Suppressor macrophage treated with lipopolysaccharide for 1 hour (primary cell): ENCODE results near the gene CITED4.

ENCODE experiments used
- DNase-seq, 3 donors: peaks; one replicate each; pipeline ENCODE4 v3.0.0-alpha.2; 2020 to 2022

The CITED4 gene

DNA sequence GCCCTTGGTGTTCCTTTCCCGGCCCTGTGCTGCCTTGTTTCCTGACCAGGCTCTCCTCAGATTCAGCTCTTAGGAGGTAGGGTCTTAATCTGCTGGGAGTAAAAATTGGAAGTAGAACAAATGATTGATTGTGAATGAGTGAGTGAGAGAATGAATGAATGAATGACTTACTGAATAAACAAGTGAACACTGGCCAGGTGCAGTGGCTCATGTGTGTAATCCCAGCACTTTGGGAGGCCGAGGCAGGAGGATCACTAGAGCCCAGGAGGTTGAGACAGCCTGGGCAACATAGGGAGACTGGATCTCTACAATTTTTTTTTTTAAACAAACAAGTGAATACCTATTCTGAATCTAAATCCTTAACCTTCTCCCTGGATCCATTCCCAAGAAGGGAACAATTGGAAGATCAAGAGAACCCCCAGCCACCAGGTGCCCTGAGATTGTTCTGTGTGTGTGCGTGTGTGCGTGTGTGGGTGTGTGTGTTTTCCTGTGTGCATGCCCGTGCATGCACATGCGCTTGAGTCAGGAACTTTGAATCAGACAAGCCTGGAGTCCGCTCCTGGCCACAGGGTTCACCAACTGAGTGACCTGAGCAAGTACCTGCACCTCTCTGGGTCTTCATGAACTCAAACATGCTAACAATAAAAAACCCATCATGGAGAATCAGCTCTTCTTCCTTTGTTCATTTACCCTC is 24.3 kb upstream of the CITED4 start:
- peak in 1 of 3 donors; percentile 34 for DNase-seq

DNA sequence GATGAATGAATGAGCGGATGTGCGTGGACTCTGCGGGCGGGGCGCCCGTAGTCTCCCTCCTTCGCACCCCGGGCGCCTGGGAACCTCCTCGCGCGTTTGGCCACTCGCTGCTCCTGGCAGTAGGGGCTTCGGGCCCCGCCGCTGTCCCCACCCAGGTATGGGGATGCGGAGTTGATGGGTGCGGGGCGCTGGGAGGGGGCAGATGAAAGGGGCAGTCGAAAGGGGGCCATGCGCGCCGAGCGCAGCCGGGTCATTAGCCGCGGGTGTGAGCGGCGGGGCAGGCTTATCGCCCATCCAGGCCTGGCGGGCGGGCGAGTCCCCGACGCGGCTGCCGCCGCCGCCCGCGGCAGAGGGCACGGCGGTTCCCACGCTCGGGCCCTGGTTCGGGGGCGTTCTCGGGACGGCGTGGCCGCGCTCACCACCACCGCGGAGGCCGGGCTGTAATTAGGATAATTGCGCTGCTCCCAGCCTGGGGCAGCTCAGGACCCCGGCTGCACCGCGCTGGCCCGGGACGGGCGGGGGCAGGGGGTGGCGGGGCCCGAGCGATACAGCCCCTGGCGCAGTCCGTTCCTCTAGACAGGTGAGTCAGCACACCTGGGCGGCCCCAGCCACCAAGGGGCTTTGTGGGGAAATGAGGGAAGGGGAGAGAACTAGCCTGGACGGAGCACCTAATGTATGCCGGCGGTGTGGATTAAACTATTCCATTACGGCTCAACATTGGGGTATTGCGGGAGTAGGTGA is 22.1 kb upstream of the CITED4 start:
- DNase-seq = peak in 1 of 3 donors; percentile 31

DNA sequence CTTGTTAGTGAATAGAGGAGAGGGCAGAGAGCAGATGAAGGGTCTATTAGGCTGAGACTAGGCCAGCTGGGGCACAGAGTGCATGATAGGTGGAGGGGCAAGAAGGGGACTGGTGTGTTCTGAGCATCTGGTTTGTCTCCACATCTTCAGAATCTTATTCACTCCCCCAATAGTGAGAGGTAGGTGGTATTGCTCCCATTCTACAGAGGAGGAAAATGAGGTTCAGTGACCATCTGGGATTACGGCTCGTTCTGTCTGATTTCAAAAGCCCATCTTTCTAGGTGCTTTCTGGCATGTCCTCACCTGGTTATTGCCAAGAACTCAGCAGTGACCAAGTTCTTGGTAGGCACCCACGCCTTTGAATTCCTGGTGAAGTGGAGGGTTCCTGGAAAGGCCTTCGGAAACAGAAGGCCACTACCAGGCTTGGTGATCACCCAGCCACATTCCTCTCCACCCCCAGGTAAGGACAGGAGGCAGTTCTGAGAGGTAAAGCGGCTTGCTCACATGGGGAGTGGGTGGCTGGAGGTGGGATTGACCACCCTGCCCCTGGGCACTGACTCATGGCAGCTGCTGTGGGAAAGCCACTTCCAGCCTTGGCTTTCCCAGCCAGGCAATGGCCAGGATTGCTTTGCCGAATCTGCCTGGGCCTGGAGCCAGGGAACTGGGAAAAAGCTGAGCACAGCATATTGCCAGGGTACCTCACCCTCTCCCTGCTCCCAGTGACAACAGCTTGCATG is 18.8 kb upstream of the CITED4 start:
- no peak for DNase-seq

DNA sequence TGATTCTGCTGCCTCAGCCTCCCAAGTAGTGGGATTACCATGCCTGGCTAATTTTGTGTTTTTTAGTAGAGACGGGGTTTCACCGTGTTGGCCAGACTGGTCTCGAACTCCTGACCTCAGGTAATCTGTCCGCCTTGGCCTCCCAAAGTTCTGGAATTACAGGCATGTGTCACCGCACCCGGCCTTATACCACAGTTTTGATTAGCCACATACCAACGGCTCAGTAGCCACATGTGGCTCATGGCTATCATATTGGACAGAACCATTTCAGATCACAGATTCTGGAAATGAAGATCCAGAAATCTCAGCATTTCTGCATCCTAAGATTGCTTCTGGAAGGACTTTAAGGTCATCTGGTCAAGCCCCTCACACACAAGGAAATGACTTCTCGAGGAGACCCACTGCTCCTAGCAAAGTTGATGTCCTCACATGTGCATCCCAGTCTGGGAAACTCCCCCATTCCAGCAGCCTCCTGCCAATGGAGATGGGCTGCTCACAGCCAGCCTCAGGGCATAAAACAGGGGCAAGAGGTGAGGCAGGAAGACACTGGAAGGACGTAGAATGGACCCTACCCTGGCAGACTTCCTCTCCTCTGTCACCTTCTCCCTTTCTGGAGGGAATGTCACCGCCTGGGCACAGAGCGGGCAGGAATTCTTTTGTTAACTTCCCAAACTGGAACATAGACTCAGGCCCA is 17.5 kb upstream of the CITED4 start:
- DNase-seq = no peak

DNA sequence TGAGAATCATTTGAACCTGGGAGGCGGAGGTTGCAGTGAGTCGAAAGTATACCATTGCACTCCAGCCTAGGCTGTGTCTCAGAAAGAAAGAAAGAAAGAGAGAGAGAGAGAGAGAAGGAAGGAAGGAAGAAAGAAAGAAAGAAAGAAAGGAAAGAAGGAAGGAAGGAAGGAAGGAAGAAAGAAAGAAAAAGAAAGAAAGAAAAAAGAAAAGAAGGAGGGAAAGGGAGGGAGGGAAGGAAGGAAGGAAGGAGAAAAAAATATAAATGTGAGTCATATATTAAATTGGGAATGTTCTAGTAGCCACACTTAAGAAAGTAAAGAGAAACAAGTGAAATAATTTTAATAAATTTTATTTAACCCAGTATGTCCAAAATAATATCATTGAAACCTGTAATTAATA is 16.7 kb upstream of the CITED4 start:
- no peak for DNase-seq

DNA sequence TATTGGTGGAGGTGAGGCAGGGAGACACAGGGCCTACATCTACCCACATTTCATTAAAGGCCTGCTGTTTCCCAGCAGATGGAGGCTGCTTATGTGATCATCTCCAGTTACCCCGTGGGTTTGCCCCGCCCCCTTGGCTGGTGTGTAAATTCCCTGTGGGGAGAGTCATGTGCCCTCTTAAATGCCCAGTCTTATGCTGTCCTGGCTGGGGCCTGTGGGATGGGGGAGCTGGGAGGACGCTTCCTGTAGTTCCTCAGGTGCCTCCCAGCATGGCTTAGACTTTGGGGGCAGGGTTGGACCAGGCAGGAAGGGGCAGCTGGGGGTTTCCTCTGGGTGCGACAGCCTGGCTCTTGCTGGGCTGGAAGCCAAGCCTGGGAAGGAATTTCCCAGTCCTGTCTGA is 15.5 kb upstream of the CITED4 start:
- peak; percentile 93 to 97 (median 97) for DNase-seq

DNA sequence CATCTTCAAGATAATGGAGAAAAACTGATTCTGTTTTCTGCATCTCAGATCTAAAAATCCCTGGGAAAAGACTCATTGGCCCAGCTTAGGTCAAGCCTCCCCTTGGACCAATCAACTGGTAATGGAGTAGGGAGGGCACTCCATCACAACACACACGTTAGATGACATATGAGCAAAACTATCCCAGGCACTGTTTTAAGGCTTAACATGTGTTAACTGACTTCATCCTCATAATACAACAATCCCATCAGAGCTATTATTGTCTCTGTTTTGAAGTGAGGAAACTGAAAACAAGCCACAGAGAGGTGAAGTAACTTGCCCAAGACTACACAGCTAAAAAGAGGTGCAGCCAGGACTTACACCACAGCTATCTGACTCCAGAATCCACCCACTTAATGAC is 14.7 kb upstream of the CITED4 start:
- peak in 1 of 3 donors; percentile 25 for DNase-seq

DNA sequence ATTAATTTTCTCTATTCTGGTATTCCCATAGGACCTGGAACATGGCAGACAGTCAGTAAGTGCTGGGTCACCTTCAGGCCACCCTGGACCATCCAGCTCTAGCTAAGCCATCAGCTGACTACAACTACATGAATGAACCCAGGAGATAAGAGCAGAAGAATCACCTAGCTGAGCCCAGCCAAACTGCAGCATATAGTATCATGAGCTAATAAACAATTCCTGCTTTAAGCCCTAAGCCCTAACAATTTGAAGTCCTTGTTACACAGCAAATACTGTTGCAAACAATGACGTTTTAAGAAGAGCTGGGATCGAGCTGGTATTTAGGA is 14.2 kb upstream of the CITED4 start:
- no peak for DNase-seq

DNA sequence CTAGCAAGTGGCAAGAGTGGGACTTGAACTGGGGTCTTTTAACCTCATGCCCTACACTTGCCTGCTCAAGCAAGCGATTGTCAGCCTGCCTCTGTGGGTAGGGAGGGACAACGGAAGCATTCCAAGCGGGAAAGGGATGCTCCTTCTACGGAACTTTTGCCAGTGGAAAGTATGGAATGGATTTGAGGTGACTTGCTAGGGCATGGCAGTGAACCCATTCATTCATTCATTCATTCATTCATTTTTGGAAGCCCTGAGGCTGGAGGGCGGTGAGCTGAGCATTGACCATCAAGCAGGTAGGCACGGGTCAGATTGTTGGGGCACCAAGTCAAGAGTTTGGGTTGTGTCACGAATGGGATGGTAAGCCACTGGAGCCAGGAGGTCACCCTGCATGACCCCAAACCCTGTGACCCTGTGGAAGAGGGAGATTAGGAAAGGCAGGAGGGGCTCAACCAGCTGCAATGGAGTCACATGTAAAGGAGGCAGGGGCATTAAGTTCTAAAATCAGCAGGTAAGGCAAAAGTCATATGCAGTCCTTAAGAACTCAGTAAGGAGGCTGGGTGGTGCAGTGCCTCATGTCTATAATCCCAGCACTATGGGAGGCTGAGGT is 11.8 kb upstream of the CITED4 start:
- no peak for DNase-seq

DNA sequence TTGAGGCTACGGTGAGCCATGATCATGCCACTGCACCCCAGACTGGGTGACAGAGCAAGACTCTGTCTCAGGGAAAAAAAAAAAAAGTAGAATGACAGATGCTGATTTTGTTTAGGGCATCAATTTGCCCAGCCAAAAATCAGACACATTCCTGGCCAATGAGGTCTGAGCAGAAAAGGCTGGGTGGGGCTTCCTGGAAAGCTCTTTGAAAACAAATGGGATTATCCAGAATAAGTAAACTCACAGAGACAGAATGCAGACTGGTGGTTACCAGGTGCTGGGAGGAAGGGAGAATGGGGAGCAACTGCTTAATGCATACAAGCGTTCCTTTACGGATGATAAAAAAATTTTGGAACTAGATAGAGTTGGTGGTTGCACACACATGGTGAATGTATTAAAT is 10.1 kb upstream of the CITED4 start:
- DNase-seq = no peak

DNA sequence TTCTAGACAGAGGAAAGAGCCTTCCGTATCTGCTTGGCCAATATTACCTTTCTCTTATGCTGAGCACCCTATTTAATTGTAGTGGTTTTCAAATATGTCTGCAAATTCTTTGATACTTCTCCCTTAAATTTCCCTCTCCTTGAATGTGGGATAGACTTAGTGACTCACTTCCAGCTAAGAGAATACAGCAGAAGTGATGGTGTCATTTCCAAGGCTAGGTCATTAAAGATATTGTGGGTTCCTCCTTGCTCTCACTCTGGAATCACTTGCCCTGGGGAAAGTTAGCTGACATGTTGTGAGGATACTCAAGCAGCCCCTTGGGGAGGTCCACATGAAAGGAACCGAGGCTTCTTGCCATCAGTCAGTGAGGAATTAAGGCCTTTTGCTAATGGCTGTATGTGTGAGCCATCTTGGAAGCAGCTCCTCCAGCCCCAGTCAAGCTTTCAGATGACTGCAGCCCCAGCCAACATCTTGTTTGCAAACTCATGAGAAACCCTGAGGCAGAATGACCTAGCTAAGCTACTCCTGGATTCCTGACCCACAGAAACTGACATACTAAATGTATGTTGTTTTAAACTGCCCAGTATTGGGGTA is 8.1 kb upstream of the CITED4 start:
- peak; percentile 66 to 85 (median 75) for DNase-seq

DNA sequence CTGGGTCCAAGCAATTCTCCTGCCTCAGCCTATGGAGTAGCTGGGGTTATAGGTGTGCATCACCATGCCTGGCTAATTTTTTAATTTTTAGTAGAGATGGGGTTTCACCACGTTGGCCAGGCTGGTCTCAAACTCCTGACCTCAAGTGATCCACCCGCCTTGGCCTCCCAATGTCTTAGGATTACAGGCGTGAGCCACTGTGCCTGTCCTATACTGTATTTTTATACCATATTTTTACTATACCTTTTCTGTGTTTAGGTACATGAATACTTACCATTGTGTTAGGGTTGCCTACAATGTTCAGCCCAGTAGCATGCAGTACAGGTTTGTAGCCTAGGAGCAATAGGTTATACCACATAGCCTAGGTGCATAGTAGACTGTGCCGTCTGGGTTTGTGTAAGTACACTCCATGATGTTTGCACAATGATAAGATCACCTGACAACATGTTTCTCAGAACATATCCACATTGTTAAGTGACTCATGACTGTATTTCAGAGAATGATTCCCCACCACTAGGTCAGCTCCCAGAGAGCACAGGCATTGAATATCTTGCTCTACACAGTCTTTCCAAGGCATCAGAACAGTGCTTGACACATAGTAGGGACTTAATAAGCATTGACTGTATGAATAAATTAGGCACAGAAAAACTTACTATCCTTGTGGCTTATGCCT is 6.0 kb upstream of the CITED4 start:
- peak in 1 of 3 donors; percentile 65 for DNase-seq

DNA sequence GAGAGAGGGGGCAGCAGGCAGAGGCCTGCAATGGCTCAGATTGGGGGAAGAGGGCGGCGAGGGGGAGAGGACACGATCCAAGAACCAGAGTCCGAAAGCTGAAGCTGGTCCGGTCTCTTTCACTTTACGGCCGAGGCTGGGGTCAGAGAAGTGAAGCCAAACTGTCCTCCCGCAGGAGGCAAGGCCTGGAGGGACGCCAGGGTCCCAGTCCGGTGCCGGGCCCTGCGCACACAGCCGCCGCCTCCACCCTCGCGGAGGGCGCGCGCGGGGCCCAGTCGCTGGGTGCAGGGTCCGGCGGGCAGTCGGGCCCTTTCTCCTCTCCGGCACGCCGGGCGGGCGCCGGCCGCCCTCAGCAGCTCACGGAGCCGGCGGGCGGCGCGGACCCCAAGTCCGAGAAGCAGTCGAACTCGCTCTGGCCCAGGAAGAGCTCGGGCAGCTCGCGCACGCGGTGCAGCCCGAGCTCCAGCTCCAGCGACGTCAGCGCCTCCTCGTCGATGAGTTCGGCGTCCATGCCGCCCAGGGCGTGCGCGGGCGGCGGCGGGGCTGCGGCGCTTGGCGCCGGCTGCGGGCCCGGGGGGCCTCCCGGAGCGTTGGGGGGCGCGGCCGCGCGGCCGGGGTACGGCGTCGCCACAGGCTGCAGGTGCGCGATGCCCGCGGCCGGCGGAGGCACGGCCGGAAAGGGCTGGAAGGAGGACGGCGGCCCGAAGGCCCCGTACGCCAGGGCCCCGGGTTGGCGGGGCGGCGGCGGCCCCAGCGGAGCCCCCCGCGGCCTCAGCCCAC is 749 bp downstream of the CITED4 start:
- DNase-seq = peak; percentile 57 to 72 (median 58)

DNA sequence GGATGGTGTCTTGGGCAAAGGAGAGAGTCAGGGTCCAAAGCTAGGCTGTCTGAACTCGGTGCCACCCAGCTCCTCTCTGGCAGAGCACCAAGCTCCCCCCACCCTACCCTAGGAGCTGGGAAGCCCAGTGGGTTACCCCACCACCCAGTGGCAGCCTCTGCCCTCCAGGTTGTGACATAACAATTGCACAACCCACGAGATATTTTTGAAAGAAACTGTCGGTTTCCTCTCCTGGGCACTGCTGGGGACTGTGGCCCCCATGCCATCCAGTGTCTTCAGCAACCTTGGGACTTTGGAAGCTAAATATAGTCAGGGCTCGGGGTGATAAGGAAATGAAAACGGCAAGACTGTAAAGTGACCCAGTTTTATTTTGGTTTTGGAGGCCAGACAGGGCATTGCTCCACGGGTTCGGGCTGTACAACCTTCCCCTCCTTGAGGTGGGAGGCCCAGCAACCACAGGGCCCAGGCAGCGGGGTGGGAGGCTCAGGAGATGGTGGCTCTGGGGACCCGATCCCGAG is 1.4 kb downstream of the CITED4 start:
- DNase-seq = peak; percentile 62 to 69 (median 69)

DNA sequence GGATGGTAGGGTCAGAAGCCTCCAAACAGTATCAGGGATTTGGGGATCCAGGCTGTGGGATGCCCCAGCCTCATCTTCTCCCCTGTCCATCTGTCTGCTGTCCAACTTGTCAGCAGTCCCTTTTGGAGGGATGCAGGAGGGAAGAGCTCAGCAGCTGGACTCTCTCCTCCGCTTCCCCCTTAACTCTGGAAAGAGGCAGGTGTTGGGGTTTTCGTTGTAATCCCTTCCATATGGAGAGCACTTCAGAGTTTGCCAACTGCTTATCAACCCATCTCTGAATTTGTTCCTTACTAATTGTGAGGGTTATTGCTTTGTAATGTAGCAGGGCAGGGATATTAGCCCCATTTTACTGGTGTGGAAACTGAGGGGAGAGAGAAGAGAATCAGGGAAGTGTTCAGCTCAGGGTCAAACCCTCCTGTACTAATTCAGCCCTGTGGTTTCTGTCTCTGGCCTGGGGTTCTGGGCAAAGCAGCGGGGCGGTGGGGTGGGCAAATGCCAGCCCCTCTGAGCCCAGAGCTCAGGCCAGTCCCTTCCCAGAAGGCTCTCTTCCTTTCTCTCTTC is 3.2 kb downstream of the CITED4 start:
- DNase-seq = no peak

DNA sequence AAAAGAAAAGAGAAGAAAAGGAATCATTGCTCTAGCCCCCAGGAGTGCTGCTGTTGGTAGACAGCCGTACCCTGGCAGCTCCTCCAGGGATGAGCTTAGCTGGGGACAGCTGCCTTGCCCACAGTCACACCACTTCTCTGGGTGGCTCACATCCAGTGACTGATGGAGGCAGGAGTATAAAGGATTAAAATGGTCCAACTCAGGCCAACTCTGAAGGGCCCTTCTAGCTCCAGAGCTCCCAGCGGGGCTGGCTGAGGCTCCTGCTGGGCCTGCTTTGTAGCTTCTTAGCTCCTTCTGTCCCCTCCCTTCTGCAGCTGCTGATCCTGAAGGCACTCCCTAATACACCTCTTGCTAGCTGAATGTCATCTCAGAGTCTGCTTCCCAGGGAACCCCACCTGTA is 4.4 kb downstream of the CITED4 start:
- DNase-seq = no peak

DNA sequence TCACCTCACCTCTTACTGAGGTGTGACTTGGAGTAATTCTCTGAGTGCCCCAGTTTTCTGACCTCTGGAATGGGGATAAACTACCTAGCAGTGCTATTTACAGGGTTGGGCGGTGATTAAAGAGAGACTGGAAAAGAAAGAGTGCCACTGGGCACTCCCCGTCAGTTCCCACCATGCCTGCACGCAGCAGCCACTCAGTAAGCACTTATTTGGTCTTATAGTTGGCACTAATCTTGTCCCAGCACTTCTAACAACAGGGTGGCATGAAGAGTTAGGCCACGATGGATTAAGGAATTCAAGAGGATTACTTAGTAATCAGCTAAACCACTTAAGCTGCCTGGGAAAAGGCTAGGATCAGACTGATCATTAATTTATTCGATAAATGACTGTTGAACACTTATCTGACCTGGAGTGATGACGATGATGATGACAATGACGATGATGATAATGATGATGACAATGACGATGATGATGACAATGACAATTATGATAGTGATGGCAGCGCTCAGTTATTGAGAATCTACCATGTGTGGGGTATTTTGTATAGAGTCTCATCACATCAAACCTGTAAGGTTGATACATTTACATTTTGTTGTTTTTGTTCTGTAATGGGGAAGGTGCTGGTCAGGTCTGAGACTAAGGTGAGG is 5.4 kb downstream of the CITED4 start:
- DNase-seq = no peak

DNA sequence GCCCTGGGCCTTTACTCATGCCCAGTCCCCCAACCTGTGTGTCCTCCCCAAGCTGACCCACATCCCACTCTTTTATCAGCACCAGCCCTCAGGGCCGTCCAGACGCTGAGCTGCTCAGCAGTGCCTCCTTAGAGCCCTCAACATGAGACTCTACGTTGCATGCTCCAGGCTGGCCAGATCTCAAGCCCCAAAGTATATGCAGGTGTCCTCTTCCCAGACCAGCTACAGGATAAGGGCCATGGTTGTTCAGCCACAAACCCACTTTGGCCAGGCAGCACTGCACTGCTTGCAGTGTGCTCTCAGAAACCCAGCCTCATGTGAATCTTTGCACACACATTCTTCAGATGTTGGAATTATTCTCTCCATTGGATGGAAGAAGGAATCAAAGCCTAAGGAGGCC is 6.0 kb downstream of the CITED4 start:
- no peak for DNase-seq

DNA sequence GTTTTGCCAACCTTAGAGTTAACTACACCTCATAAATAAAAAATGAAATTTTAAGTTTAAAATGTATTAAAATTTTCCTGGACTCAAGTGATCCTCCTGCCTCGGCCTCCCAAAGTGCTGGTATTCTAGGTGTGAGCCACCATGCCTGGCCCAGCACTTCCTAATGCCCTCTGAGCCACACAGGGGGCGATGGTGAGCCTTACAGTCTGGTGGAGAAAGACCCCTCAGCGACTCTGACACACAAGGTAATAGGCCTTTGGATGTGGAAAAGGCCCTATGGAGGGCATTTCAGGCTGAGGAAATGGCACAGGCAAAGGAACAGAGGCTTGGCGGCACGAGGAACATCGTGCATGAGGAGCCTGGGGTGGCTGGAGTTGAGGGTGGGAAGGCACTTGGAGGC is 6.7 kb downstream of the CITED4 start:
- peak in 1 of 3 donors; percentile 48 for DNase-seq

DNA sequence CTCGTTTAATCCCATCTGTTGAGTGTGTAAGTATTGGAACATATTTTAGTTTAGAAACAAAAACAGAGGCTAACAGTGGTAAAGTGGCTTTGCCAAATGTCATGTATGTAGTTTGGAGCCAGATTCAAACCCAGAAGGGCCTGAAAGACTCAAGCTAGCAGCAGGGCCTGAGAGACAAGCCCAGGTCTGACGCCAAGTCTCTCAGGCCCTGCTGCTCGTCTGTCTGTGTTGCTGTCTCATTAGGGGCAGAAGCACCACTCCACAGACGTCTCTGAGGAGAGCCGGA is 8.3 kb downstream of the CITED4 start:
- DNase-seq = no peak
